Stimulated activated effector memory CD8-positive, alpha-beta T cell treated with anti-CD3 and anti-CD28 coated beads, Interleukin-12 subunit alpha, Interleukin-12 subunit beta, amount 100 ng/mL, for 72 hours (primary cell): ENCODE data around the gene CAMSAP1.
"Not testable (repeated sequence)": the region's sequence is repeated elsewhere in the genome, so short reads cannot be mapped to it uniquely, and the experiment has no call there.

ENCODE experiments used
- ATAC-seq: fragments of 150-1000 bp; cut with Tn5 transposase; 2 replicates; pipeline ENCODE4 v1.10.0; 2021
- DNase-seq, 2 donors: peaks; one replicate each; pipeline ENCODE4 v3.0.0; 2021 to 2022; ENCODE audit warnings: low spot score in 2 of 2
- H3K27ac Mint-ChIP-seq: one replicate; pipeline ENCODE4 v1.8.0; 2022; ENCODE audit warnings: mild to moderate bottlenecking, mixed read lengths
- H3K36me3 Mint-ChIP-seq: one replicate; pipeline ENCODE4 v1.8.0; 2022; ENCODE audit warnings: mild to moderate bottlenecking, mixed read lengths
- H3K4me1 Mint-ChIP-seq: one replicate; pipeline ENCODE4 v1.8.0; 2022; ENCODE audit warnings: mixed read lengths
- H3K4me3 Mint-ChIP-seq: one replicate; pipeline ENCODE4 v1.8.0; 2022; ENCODE audit warnings: mild to moderate bottlenecking, mixed read lengths
- H3K9me3 Mint-ChIP-seq: one replicate; pipeline ENCODE4 v1.8.0; 2022; ENCODE audit warnings: mixed read lengths

CAMSAP1 gene

DNA sequence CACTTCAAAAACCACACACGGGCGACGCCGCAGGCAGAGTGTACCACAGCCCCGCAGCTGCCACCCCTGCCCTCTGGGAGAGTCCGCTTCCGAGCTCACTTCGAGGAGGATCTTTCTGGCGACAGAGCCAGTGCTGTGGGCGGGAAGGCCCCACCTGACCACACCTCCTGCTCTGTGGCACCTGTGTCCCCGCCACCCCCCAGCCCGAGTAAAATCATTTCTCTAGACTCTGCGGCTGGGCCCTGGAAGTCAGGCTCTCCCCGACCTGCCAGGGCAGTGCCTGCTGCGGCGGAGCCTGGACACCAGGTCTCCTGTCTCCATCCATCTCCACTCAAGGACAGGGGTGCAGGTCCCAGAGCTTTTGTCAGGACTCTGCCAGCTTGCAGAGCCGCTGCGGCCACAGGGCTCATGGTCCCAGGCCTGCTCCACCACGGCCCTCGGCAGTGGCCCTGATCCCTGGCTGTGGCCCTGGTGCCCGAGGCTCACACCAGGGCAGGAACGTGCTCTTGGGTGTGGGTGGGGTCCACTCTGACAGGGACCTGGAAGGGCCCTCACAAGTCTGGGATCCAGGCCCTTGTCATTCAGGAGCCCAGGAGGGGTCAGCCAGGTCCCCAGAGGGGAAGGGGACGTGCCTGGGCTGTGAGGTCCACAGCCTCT, 20.9 kb upstream of the CAMSAP1 start:
- H3K36me3 Mint-ChIP-seq: peaks cover 48% of the 10 kb centered on the region
- no peaks in the 10 kb centered on the region for H3K9me3 Mint-ChIP-seq
- no peak overlapping the region for H3K27ac Mint-ChIP-seq
- peak overlapping the region; percentile 14 for H3K4me3 Mint-ChIP-seq
- no peak for DNase-seq
- no peak for ATAC-seq
- H3K4me1 Mint-ChIP-seq: peaks cover 55% of the 10 kb centered on the region

DNA sequence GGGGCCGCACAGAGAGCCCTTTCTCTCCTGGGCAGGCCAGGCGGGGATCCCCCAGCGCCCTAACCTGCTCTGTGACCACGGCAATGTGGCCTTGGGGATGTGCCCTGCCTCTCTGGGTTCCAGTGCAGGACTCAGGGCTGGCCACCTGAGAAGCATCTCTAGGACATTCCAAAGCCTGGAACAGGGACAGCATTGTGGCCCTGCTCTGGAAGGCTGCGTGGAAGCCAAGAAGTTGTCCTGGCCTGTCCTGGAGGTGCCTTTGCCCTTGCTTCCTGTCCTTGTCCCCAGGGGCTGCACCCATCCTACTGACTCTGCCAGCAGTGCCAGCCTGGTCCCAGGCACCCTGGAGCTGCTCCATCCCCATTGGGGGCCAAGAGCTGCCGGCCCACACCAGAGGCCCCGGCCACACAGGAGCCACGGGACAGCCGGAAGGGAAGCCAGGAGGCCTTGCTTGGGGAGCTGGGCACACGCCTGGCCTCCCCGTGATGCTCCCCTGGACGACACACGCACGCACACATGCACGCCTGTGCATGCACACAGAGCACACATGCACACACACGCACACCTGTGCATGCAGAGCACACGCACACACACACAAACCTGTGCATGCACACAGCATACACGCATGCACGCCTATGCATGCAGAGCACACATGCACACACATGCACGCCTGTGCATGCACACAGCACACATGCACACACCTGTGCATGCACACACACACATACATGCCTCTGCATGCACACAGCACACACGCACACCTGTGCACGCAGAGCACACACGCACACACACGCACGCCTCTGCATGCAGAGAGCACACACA, 20.1 kb upstream of the CAMSAP1 start:
- Mint-ChIP-seq H3K36me3 (peaks cover 40% of the 10 kb centered on the region), H3K27ac (no peak overlapping the region), H3K9me3 (no peaks in the 10 kb centered on the region), H3K4me1 (peaks cover 55% of the 10 kb centered on the region), H3K4me3 (peak overlapping the region; percentile 14)
- no peak for DNase-seq
- no peak for ATAC-seq

DNA sequence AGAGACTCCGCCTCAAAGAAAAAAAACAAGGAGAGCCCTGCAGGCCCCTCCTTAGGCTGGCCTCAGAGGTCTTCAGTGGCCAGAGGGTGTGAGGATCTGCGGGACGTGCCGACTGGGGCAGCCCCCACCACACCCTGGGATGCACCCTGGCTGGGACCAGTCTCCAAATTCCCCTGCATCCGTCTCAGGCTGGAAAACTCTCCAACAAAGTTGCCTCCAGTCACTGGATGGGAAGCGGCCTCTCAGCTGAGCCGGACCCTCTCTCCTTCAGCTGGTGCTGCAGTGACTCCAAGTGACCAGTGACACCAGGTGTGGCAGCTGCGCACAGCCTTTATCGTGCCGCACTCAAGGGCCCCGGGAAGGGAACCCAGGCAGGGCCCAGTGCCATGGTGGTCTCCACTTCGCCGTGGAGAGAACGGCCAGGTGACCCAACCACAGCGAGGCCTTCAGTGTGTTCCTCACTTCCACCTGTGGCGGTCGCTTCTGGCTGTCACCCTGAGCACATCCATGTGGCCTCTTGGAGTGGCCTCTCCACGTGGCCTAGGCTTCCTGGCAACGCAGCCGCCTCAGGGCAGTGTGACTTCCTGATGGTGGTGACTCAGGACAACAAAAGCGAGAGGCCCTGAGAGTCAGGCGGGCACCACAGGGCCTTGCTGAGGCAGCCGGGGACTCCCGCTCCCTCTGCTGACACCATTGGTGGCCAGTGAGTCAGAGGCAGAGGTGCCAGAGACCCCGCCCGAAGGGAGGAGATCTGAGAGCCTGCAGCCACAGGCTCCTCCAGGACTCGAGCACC, 19.3 kb upstream of the CAMSAP1 start:
- peaks cover 32% of the 10 kb centered on the region for H3K36me3 Mint-ChIP-seq
- H3K27ac Mint-ChIP-seq: peak overlapping the region; percentile 92
- H3K4me1 Mint-ChIP-seq: peaks cover 55% of the 10 kb centered on the region
- H3K4me3 Mint-ChIP-seq: peak overlapping the region; percentile 58
- ATAC-seq (peak; percentile 97), DNase-seq (peak; percentile 65 to 89)
- H3K9me3 Mint-ChIP-seq: no peaks in the 10 kb centered on the region

DNA sequence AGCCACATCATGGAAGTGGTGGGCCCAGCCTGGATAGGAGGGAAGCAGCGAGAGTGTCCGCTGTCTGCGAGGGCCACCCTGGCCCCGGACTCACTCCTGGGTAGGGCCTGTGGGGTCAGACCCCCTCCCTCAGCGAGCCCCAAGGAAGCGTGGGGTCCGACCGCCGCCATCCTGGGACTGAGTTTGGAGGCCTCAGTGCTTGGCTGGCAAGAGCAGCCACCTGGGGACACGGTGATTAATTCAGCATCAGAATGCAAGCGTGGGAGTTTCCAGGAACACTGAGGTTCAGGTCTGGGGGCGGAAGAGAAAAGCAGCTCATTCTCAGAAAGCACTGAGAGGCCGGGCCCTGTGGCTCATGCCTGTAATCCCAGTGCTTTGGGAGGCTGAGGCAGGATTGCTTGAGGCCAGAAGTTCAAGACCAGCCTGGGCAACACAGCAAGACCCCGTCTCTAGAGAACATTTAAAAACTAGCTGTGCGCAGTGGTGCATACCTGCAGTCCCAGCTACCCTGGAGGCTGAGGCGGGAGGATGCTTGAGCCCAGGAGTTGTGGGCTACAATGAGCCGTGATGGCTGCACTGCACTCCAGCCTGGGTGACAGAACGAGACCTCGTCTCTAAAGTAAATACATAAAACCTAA, 18.3 kb upstream of the CAMSAP1 start:
- peak overlapping the region; percentile 92 for H3K27ac Mint-ChIP-seq
- no peaks in the 10 kb centered on the region for H3K9me3 Mint-ChIP-seq
- peak overlapping the region; percentile 58 for H3K4me3 Mint-ChIP-seq
- ATAC-seq: peak; percentile 69
- H3K36me3 Mint-ChIP-seq: peaks cover 23% of the 10 kb centered on the region
- DNase-seq: peak; percentile 59 to 82
- H3K4me1 Mint-ChIP-seq: peaks cover 52% of the 10 kb centered on the region

DNA sequence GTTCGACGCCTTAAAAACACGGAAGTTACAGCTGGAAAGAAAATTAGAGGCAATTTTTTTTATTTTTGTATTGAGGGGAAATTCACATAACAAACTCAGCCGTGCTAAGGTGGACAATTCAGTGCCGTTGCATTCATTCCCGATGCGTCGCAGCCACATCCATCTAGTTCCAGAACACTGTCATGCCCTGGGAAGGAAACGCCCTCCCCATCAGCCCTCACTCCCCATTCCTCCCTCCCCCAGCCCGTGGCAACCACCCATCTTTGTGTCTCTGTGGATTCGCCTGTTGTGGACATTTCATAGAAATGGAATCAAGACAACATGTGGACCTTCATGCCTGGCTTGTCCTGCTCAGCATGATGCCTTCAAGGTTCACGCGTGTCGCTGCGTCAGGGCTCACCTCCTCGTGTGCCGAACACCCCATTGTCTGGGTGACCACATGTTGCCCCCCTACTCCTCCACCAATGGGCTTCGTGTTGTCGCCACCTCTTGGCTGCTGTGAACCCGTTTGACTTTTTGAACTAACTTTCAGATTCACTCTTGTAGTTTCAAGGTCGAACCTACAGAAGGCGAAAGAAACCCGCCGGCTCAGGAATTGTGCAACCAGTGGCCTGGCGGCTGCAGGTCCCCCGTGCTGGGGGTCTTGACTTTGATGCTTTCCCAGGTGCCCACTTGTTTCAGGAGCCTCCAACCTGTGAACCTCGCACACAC, 17.4 kb upstream of the CAMSAP1 start:
- peaks cover 45% of the 10 kb centered on the region for H3K4me1 Mint-ChIP-seq
- peak overlapping the region; percentile 92 for H3K27ac Mint-ChIP-seq
- DNase-seq: no peak
- peaks cover 21% of the 10 kb centered on the region for H3K36me3 Mint-ChIP-seq
- no peaks in the 10 kb centered on the region for H3K9me3 Mint-ChIP-seq
- H3K4me3 Mint-ChIP-seq: peak overlapping the region; percentile 58
- no peak for ATAC-seq

DNA sequence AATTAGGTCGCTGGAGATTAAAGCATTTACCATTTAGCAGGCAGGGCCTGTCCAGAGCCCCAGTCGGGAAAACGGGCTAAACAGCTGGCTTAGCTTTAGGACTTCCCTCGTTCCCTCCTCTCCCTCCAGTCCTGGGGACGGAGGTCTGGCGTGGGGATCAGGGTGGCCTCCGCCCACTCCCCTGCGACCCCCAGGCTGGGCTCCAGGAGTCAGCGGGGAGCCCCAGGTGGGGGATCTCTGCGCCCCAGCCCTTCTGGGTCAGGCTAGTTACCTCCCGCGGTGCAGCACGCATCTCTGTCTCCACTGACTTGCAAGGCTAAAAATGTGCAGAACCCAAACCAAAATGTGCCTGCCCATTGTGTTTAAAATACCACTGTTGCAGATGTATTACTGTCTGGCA, 16.2 kb upstream of the CAMSAP1 start:
- Mint-ChIP-seq H3K27ac (no peak overlapping the region), H3K36me3 (peaks cover 21% of the 10 kb centered on the region), H3K4me1 (peaks cover 43% of the 10 kb centered on the region), H3K4me3 (no peak overlapping the region), H3K9me3 (peaks cover 6% of the 10 kb centered on the region)
- DNase-seq (no peak), ATAC-seq (no peak)

DNA sequence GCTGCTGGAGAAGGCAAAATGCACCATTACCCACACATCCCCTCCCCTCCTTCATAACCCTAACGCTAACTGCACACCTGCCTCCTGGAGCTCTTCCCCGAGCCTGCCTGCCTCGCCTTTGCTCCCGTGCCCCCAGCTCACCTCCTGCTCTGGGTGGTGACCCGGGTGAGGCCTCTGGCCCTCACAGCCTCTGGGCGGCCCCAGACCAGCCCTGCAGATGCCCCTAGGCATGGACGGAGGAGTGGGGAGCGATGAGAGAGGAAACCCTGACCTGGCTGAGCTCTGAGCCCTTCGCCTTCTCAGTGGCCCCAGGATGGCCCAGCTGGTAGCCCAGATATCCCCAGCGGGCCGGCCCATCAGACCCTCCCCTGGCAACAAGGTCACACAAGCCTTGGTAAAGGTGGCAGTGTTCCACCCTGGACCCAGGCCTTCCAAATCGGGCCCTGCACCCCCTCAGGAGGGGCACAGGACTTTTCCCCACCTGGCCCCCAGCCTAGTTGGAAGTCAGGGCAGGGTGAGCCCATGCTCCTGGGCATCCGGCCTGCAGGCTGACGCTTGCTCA, 14.5 kb upstream of the CAMSAP1 start:
- H3K36me3 Mint-ChIP-seq: peaks cover 20% of the 10 kb centered on the region
- ATAC-seq (no peak), DNase-seq (no peak)
- peaks cover 9% of the 10 kb centered on the region for H3K9me3 Mint-ChIP-seq
- no peak overlapping the region for H3K4me3 Mint-ChIP-seq
- H3K4me1 Mint-ChIP-seq: peaks cover 28% of the 10 kb centered on the region
- H3K27ac Mint-ChIP-seq: no peak overlapping the region

DNA sequence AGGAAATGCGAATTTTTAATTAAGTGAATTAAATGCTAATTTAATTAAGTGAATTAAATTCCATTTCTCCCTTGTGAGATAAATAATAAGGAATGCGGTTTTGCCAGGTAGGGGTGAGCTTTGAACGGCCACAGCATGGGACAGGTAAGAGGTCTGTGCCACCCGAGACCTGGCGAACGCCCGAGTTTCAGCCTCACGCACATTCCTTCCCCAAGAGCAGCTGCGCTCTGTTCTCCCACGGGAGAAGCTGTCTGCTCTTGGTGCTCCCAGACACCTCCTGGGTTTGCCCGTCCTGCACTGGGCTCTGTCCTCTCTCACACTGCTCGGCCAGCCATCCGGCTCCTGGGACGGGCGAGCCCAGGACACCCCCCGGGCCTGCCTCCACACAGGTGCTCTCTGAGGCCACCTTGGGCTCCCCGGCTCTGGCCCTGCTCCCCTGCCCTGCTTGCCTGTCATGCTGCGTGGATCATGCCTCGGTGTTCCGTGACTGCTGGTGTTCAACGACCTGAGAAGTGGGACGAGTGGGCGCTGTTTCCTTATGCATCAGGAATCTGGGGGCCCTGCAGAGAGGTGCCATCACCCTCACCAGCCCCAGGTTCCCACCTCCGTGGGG, 13.7 kb upstream of the CAMSAP1 start:
- peaks cover 20% of the 10 kb centered on the region for H3K4me1 Mint-ChIP-seq
- DNase-seq (no peak), ATAC-seq (no peak)
- H3K27ac Mint-ChIP-seq: no peak overlapping the region
- no peak overlapping the region for H3K4me3 Mint-ChIP-seq
- peaks cover 12% of the 10 kb centered on the region for H3K9me3 Mint-ChIP-seq
- H3K36me3 Mint-ChIP-seq: peaks cover 15% of the 10 kb centered on the region

DNA sequence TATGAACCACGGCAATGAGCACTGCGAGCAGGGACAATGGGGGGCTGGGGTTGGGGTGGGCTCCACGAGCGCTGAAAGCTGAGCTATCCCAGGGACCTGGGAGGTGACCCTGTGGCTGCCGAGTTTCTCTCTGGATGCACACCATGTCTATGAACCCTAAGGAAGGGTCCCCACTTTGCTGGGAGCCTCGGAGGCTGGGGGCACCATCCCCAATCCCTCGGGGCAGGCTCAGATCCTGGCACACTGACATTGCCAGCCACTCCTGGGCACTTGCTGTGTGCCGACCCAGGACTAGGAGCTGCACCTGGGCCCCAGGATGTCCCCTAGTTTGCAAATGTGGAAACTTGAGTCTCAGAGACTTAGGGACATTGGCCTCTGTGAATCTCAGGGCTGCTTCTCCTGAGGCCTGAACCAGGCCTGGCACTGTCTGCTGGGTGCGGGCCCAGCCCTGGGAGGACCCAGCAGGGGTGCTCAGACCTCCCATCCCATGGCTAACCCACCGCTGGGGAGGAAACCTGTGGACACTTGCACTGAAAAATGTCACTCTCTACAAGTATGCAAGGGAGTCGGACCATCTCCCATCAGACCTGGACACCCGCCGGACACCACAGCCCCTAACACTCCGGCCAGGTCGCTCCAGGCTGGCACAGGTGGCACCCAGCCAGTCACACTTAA, 13.0 kb upstream of the CAMSAP1 start:
- no peak for ATAC-seq
- Mint-ChIP-seq H3K36me3 (peaks cover 9% of the 10 kb centered on the region), H3K9me3 (peaks cover 18% of the 10 kb centered on the region), H3K27ac (no peak overlapping the region), H3K4me1 (peaks cover 13% of the 10 kb centered on the region), H3K4me3 (no peak overlapping the region)
- DNase-seq: no peak

DNA sequence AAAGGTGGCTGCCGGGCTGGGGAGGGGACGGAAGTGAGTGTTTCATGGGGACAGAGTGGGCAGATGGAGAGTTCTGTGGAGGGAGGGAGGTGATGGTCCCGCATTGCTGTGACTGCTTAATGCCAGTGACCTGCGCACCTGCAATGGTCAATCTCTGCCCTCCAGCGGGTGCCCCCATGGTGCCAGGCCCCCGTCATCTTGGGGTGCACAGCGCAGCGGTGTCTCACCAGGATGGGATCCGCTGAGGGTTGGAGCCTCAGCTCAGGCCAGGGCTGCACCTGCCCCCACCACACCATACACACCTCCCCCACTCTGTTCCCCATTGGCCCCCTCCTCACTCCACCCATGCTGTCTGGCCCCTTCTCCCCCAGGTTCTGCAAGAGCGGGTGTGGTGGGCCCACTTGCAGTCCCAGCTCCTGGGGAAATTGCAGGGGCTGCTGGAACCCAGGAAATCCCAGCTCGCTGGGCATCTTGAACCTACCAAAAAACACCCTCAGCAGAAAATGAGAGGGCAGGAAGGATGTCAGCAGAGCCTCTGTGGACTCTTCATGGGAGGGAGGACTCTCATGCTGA, 12.1 kb upstream of the CAMSAP1 start:
- no peak for DNase-seq
- peaks cover 4% of the 10 kb centered on the region for H3K4me1 Mint-ChIP-seq
- peaks cover 9% of the 10 kb centered on the region for H3K36me3 Mint-ChIP-seq
- peaks cover 18% of the 10 kb centered on the region for H3K9me3 Mint-ChIP-seq
- peak; percentile 35 for ATAC-seq
- H3K4me3 Mint-ChIP-seq: no peak overlapping the region
- no peak overlapping the region for H3K27ac Mint-ChIP-seq

DNA sequence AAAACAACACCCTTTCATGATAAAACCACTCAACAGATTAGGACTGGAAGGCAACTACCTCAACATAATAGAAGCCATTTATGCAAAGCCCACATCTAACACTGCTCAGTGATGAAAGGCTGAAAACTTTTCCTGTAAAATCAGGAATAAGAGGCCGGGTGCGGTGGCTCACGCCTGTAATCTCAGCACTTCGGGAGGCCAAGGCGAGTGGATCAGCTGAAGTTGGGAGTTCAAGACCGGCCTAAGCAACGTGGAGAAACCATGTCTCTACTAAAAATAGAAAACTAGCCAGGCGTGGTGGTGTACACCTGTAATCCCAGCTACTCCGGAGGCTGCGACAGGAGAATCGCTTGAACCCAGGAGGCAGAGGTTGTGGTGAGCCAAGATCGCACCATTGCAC, 8.9 kb upstream of the CAMSAP1 start:
- H3K36me3 Mint-ChIP-seq: peaks cover 38% of the 10 kb centered on the region
- peaks cover 10% of the 10 kb centered on the region for H3K4me1 Mint-ChIP-seq
- DNase-seq, ATAC-seq, H3K27ac Mint-ChIP-seq, H3K4me3 Mint-ChIP-seq: not testable (repeated sequence)
- H3K9me3 Mint-ChIP-seq: peaks cover 22% of the 10 kb centered on the region

DNA sequence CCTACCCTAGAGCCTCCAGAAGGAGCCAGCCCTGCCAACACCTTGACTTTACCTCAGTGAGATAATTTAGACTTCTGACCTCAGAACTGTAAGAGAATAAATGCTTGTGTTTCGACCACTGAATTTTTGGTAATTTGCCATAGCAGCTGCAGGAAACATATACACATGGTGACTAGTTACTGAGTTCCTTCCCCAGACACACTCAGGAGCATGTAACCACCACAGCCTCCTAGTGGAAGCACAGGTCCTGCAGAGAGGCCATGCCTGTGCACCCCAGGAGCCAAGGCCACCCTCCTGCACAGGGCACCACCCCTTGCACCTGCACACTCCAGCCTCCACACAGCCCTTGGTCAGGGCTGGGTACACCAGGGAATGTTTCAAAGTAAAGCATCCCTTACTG, 7.6 kb upstream of the CAMSAP1 start:
- Mint-ChIP-seq H3K9me3 (peaks cover 22% of the 10 kb centered on the region), H3K27ac (no peak overlapping the region), H3K4me1 (peaks cover 24% of the 10 kb centered on the region), H3K4me3 (no peak overlapping the region), H3K36me3 (peaks cover 51% of the 10 kb centered on the region)
- no peak for ATAC-seq
- DNase-seq: no peak

DNA sequence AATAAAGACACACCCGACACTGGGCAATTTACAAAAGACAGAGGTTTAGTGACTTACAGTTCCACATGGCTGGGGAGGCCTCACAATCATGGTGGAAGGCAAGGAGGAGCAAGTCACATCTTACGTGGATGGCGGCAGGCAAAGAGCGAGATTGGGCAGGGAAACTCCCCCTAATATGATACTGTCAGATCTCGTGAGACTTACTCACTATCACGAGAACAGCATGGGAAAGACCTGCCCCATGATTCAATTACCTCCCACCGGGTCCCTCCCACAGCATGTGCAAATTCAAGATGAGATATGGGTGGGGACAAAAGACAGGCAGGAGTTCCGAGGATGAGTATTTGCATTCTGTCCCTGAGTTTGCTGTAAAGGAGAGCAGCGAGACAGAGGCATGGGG, 3.9 kb upstream of the CAMSAP1 start:
- Mint-ChIP-seq H3K4me1 (peaks cover 41% of the 10 kb centered on the region), H3K27ac (peak overlapping the region; percentile 45), H3K36me3 (peaks cover 64% of the 10 kb centered on the region)
- DNase-seq, ATAC-seq, H3K9me3 Mint-ChIP-seq, H3K4me3 Mint-ChIP-seq: not testable (repeated sequence)
